CD1c-positive myeloid dendritic cell (primary cell): Measurements from ENCODE around the gene PDE3B.
"Not testable (repeated sequence)": the region's sequence is repeated elsewhere in the genome, so short reads cannot be mapped to it uniquely, and the experiment has no call there.

Source experiments
- DNase-seq: peaks from one replicate; pipeline ENCODE4 v3.0.0-alpha.2; 2016; ENCODE audit errors: extremely low spot score

Gene PDE3B

GRCh38 chr11:14676068-14676467 lies 32.5 kb downstream of the PDE3B start:
- DNase-seq, result no peak

- peak; percentile 9 for DNase-seq
Observed at GRCh38 chr11:14677146-14677545, 33.5 kb downstream of the PDE3B start.

GRCh38 chr11:14678350-14678749 lies 34.7 kb downstream of the PDE3B start:
- DNase-seq, result no peak

DNA sequence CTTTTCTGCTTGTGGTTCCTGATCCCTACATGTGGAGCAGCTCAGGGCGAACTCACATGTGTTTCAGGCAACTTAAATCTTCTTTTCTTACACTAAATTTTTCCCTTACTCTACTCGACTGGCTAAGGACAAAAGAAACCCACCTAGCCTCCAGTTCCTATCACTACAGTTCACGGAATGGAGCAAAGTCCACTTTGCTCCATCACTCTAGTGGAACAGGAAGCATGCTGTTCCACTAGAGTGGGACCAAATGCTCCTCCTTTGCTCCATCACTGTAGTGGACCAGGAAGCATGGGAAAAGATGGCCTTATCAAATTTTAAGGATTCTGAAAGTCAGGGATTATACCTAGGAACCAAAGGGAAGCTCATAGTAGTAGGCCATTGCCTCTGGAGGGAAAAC lies 36.1 kb downstream of the PDE3B start:
- DNase-seq, result no peak

GRCh38 chr11:14684234-14684915 lies 40.8 kb downstream of the PDE3B start:
- DNase-seq, result not testable (repeated sequence)

DNA sequence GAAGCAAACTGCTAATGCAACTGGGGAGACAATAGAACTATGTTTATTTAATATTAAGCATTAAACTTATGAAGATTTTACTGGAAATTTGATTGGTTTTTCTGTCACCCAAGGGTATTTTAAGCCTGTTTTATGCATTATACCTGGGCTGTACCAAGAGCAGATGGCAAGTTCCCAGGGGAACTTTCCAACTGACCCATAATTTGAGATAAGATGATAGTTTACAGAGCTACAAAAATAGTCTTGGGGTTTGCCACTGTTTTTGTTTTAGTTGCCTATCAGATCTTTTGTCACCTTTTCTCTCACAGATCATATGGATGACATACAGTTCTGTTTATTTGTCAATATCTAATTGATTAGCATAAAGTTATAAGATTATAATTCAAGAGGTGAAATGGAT lies 43.9 kb downstream of the PDE3B start:
- no peak for DNase-seq

GRCh38 chr11:14687943-14688627 lies 44.5 kb downstream of the PDE3B start:
- DNase-seq, result no peak

DNA sequence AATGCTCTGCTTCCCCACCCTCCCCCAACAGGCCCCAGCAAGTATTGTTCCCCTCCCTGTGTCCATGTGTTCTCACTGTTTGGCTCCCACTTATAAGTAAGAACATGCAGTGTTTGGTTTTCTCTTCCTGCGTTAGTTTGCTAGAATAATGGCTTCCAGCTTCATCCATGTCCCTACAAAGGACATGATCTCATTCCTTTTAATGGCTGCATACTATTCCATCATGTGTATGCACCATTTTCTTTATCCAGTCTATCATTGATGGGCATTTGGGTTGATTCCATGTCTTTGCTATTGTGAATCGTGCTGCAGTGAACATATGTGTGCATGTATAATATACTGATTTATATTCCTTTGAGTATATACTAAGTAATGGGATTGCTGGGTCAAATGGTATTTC lies 52.1 kb downstream of the PDE3B start:
- DNase-seq, result not testable (repeated sequence)

- DNase-seq, result peak; percentile 6
Observed at GRCh38 chr11:14698771-14699170, 55.2 kb downstream of the PDE3B start.

DNA sequence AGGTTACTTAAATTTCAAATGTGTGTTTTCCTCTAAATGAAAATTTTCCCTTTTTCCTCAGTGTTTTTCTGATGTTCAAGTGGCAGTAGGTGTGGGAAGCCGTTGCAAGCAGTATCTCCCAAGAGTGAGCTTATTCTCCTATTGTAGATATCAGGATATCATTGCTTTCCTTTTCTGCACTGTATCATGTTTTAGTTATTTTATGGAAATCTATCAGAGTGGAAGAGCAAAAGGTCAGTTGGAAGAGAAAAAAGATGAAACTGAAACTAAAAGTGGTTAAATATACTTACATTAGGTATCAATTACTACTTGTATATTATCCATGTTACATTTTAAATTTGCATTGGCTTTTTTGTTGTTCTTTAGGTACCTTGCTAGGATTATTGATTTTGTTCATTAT lies 57.0 kb downstream of the PDE3B start:
- no peak for DNase-seq

- DNase-seq, result no peak
Observed at GRCh38 chr11:14702760-14703159, 59.2 kb downstream of the PDE3B start.

GRCh38 chr11:14703731-14704130 lies 60.1 kb downstream of the PDE3B start:
- no peak for DNase-seq

DNA sequence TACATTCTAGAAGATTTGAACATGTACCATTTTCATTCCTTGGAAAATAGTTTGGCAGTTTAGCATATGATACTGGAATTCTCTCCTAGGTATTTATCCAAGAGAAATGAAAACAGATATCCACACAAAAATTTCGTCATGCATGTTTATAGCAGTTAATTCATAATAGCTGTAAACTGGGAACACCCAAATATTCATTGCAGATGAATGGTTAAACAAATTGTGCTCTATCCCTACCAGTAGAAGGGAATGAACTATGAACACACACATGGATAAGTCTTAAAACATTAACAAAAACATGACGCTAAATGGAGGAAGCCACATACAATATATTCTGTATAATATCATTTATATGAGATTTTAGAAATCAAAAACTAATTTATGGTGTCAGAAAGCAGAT lies 61.5 kb downstream of the PDE3B start:
- no peak for DNase-seq

- DNase-seq, result peak; percentile 53
Observed at GRCh38 chr11:14713496-14714244, 70.1 kb downstream of the PDE3B start.

GRCh38 chr11:14715669-14716068 lies 72.1 kb downstream of the PDE3B start:
- DNase-seq, result not testable (repeated sequence)

DNA sequence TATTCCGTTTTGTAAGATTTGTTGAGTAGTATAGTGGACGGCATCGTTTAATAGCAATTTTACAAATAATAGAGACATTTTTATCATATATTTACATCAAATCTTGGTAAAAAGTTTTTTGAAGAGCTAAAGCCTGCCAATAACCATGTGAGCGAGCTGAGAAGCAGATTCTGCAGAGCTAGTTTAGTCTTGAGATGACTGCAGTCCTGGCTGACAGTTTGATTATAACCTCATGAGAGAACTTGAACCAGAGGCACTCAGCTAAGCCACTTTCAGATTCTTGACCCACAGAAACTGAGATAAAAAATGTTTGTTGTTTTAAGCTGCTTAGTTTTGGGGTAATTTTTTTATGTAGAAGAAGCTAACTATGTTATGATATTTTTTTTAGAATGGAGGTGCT lies 78.9 kb downstream of the PDE3B start:
- DNase-seq, result no peak

- no peak for DNase-seq
Observed at GRCh38 chr11:14725150-14725549, 81.5 kb downstream of the PDE3B start.

DNA sequence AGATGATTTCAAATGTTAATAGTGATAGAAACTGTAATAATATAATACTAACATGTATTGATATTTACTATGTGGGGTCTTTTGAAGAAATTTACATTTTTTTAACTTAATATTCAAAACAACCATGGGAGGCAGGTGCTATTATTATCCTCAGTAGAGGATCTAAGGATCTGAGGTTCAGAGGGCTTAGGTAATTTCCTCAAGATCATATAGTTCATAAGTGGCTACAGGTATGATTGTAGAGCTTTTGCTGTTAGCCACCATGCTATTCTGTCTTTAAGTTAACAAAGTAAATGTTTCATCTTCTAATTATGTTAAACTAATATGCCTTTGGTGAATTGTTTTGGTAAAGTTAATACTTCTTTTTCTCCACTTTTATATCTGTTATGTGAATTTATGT lies 83.6 kb downstream of the PDE3B start:
- no peak for DNase-seq

- no peak for DNase-seq
Observed at GRCh38 chr11:14727746-14728145, 84.1 kb downstream of the PDE3B start.

GRCh38 chr11:14740539-14740938 lies 96.9 kb downstream of the PDE3B start:
- DNase-seq, result not testable (repeated sequence)

DNA sequence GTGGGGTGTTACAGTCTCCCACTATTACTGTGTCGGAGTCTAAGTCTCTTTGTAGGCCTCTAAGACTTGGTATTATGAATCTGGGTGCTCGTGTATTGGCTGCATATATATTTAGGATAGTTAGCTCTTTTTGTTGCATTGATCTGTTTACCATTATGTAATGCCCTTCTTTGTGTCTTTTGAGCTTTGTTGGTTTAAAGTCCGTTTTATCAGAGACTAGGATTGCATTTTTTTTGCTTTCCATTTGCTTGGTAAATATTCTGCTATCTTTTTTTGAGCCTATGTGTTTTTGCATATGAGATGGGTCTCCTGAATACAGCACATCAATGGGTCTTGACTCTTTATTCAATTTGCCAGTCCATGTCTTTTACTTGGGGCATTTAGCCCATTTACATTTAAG lies 97.6 kb downstream of the PDE3B start:
- DNase-seq, result no peak

DNA sequence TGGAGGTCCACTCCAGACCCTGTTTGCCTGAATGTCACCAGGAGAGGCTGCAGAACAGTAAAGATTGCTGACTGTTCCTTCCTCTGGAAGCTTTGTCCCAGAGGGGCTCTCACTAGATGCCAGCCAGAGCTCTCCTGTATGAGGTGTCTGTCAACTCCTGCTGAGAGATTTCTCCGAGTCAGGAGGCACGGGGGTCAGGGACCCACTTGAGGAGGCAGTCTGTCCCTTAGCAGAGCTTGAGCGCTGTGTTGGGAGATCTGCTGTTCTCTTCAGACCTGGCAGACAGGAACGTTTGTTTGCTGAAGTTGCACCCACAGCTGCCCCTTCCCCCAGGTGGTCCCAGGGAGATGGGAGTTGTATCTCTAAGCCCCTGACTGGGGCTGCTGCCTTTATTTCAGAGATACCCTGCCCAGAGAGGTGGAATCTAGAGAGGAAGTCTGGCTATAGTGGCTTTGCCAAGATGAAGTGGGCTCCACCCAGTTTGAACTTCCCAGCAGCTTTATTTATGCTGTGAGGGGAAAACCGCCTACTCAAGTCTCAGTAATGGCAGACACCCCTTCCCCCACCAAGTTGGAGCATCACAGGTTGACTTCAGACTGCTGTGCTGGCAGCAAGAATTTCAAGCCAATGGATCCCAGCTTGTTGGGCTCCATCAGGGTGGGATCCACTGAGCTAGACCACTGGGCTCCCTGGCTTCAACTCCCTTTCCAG lies 99.4 kb downstream of the PDE3B start:
- DNase-seq, result no peak
